Measurements from ENCODE around the gene HCK. TPM values are rescaled to one million over a fixed set of nuclear protein-coding genes. Genes with fewer than 3 reads are reported as not detected.

HCK gene
- total RNA-seq, 2 experiments from 2014 or later, result 0.67 to 1.0 TPM

- Mint-ChIP-seq H3K4me1 (ENCODE audit: low read depth) (no peaks in the 10 kb centered on the region), H3K9me3 (no peaks in the 10 kb centered on the region), H3K27ac (no peak overlapping the region), H3K36me3 (ENCODE audit: low read depth) (no peaks in the 10 kb centered on the region), H3K27me3 (peaks cover 22% of the 10 kb centered on the region), H3K4me3 (no peak overlapping the region)
- TF ChIP-seq, protein P1, sequence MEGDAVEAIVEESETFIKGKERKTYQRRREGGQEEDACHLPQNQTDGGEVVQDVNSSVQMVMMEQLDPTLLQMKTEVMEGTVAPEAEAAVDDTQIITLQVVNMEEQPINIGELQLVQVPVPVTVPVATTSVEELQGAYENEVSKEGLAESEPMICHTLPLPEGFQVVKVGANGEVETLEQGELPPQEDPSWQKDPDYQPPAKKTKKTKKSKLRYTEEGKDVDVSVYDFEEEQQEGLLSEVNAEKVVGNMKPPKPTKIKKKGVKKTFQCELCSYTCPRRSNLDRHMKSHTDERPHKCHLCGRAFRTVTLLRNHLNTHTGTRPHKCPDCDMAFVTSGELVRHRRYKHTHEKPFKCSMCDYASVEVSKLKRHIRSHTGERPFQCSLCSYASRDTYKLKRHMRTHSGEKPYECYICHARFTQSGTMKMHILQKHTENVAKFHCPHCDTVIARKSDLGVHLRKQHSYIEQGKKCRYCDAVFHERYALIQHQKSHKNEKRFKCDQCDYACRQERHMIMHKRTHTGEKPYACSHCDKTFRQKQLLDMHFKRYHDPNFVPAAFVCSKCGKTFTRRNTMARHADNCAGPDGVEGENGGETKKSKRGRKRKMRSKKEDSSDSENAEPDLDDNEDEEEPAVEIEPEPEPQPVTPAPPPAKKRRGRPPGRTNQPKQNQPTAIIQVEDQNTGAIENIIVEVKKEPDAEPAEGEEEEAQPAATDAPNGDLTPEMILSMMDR (IDR thresholded peaks at IDR 0.05), result no peak
- ATAC-seq (ENCODE audit: poor library complexity), result no peak
- Histone ChIP-seq H3K36me3 (ENCODE audit: insufficient read depth, low read length) (no peaks in the 10 kb centered on the region), H3K27me3 (ENCODE audit: control insufficient read depth in 1 of 2, insufficient read depth in 2 of 2, low read length in 2 of 2) (peaks cover 0 to 7% of the 10 kb centered on the region in 2 experiments), H3K27ac (ENCODE audit: low read depth in 1 of 2, low read length in 2 of 2) (no peak overlapping the region), H3K4me3 (ENCODE audit: low read length) (no peak overlapping the region), H3K4me1 (ENCODE audit: insufficient read depth, low read length) (no peaks in the 10 kb centered on the region), H3K9me3 (ENCODE audit: control insufficient read depth in 1 of 2, insufficient read depth in 1 of 2, low read length in 2 of 2) (no peaks in the 10 kb centered on the region)
- no peak for DNase-seq
- CTCF ChIA-PET, result no interaction called here
- POLR2A ChIA-PET, result no interaction called here
- intact Hi-C loops (cut with DNase I, micrococcal nuclease), result no loop called here
These were observed 31.4 kb downstream of the HCK start for GRCh38 chr20:32083469-32083868.

GRCh38 chr20:32087070-32087469, 35.0 kb downstream of the HCK start:
- no peak overlapping the region for H3K27ac Mint-ChIP-seq
- no peaks in the 10 kb centered on the region for H3K36me3 ChIP-seq (ENCODE audit: insufficient read depth, low read length)
- no peak overlapping the region for H3K4me3 ChIP-seq (ENCODE audit: low read length)
- ChIA-PET CTCF (interaction anchor here (0.6 kb wide), 1 partner anchor 410 kb away, joined by 3 read pairs; no protein-coding TSS in a partner anchor), POLR2A (no interaction called here)
- no peaks in the 10 kb centered on the region for H3K9me3 Mint-ChIP-seq
- peaks cover 2% of the 10 kb centered on the region for H3K4me1 ChIP-seq (ENCODE audit: insufficient read depth, low read length)
- DNase-seq, result no peak
- peaks cover 0 to 2% of the 10 kb centered on the region in 2 experiments for H3K27me3 ChIP-seq (ENCODE audit: control insufficient read depth in 1 of 2, insufficient read depth in 2 of 2, low read length in 2 of 2)
- intact Hi-C loops (cut with DNase I, micrococcal nuclease), result no loop called here
- peaks cover 14% of the 10 kb centered on the region for H3K27me3 Mint-ChIP-seq
- peaks cover 0 to 4% of the 10 kb centered on the region in 2 experiments for H3K9me3 ChIP-seq (ENCODE audit: control insufficient read depth in 1 of 2, insufficient read depth in 1 of 2, low read length in 2 of 2)
- no peak overlapping the region for H3K27ac ChIP-seq (ENCODE audit: low read depth in 1 of 2, low read length in 2 of 2)
- no peaks in the 10 kb centered on the region for H3K4me1 Mint-ChIP-seq (ENCODE audit: low read depth)
- no peak overlapping the region for H3K4me3 Mint-ChIP-seq
- TF ChIP-seq, protein P1 (IDR thresholded peaks at IDR 0.05), result no peak
- no peaks in the 10 kb centered on the region for H3K36me3 Mint-ChIP-seq (ENCODE audit: low read depth)
- no peak for ATAC-seq (ENCODE audit: poor library complexity)

GRCh38 chr20:32088759-32089158, 36.7 kb downstream of the HCK start:
- H3K9me3 ChIP-seq (ENCODE audit: control insufficient read depth in 1 of 2, insufficient read depth in 1 of 2, low read length in 2 of 2), result peaks cover 0 to 4% of the 10 kb centered on the region in 2 experiments
- ChIA-PET POLR2A (no interaction called here), CTCF (no interaction called here)
- no peak overlapping the region for H3K27ac Mint-ChIP-seq
- ATAC-seq (ENCODE audit: poor library complexity), result no peak
- H3K4me1 Mint-ChIP-seq (ENCODE audit: low read depth), result no peaks in the 10 kb centered on the region
- H3K27me3 ChIP-seq (ENCODE audit: control insufficient read depth in 1 of 2, insufficient read depth in 2 of 2, low read length in 2 of 2), result peaks cover 0 to 2% of the 10 kb centered on the region in 2 experiments
- no peak overlapping the region for H3K4me3 ChIP-seq (ENCODE audit: low read length)
- no peaks in the 10 kb centered on the region for H3K36me3 Mint-ChIP-seq (ENCODE audit: low read depth)
- no peak overlapping the region for H3K4me3 Mint-ChIP-seq
- H3K27me3 Mint-ChIP-seq, result peaks cover 7% of the 10 kb centered on the region
- H3K9me3 Mint-ChIP-seq, result no peaks in the 10 kb centered on the region
- no peak for DNase-seq
- no peaks in the 10 kb centered on the region for H3K36me3 ChIP-seq (ENCODE audit: insufficient read depth, low read length)
- TF ChIP-seq, protein P1 (IDR thresholded peaks at IDR 0.05), result no peak
- no peak overlapping the region for H3K27ac ChIP-seq (ENCODE audit: low read depth in 1 of 2, low read length in 2 of 2)
- peaks cover 4% of the 10 kb centered on the region for H3K4me1 ChIP-seq (ENCODE audit: insufficient read depth, low read length)
- intact Hi-C loops (cut with DNase I, micrococcal nuclease), result no loop called here

All from CD4-positive, alpha-beta T cell (primary cell).